Stimulated activated CD4-positive, alpha-beta T cell treated with anti-CD3 and anti-CD28 coated beads, TNF-alpha, amount 100 ng/mL, for 4 hours (primary cell): ENCODE data around the gene PNMA3.
"Not testable (repeated sequence)": the region's sequence is repeated elsewhere in the genome, so short reads cannot be mapped to it uniquely, and the experiment has no call there.

Experiments
- DNase-seq, 3 experiments: peaks; one replicate each; pipeline ENCODE4 v3.0.0-alpha.2; 2020; ENCODE audit warnings: low read depth in 3 of 3

PNMA3 gene

GRCh38 chrX:153073331-153073730 lies 17.1 kb downstream of the PNMA3 start:
- DNase-seq, result not testable (repeated sequence)

- no peak for DNase-seq
Observed at GRCh38 chrX:153074262-153074899, 18.1 kb downstream of the PNMA3 start.

- DNase-seq, result no peak
Observed at GRCh38 chrX:153074935-153075334, 18.7 kb downstream of the PNMA3 start.

- DNase-seq, result no peak
Observed at GRCh38 chrX:153075366-153075765, 19.1 kb downstream of the PNMA3 start.

GRCh38 chrX:153077437-153078135 lies 21.3 kb downstream of the PNMA3 start:
- not testable (repeated sequence) for DNase-seq

- DNase-seq, result not testable (repeated sequence)
Observed at GRCh38 chrX:153083238-153083923, 27.1 kb downstream of the PNMA3 start.

- DNase-seq, result no peak
Observed at GRCh38 chrX:153102418-153102817, 46.1 kb downstream of the PNMA3 start.

GRCh38 chrX:153104959-153105358 lies 48.7 kb downstream of the PNMA3 start:
- DNase-seq, result not testable (repeated sequence)

GRCh38 chrX:153106092-153106801 lies 50.0 kb downstream of the PNMA3 start:
- DNase-seq, result not testable (repeated sequence)
